ENCODE measurements around the gene SEC24D.
A peak's percentile ranks its signal among the peaks of the same experiment; 100 is the strongest.

The SEC24D gene

DNA sequence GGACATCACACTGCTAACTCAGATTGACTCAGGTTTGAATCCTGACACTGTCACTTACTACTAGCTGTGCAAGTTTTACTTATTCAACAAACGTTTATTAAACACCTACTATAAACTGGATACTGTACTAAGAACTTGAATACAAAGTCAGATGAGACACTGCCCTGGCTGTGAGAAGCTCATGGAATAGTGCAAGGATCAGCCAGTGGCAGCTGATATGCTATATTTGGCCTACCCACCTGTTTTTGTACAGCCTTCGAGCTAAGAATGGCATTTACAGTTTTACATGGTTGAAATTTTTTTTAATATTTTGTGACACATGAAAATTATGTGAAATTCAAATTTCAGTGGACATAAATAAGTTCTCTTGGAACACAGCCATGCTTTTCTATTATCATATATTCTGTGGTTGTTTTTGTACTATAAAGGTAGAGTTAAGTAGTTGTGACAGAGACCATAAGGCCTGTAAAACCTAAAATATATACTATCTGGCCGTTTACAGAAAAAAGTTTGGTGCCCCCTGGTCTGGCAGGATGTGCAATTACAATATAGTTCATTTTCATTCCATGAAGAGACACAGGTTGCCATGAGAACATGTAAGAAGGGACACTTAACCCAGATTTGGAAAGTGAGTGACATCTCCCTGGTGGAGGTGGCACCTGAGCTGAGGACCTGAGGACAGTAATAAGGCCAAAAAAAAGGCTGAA lies 3.4 kb upstream of the SEC24D start:
- Histone ChIP-seq H3K36me3 (ENCODE audit: control insufficient read depth, insufficient read depth, low read length) (no peaks in the 10 kb centered on the region), H3K27me3 (replicated peaks; ENCODE audit: control insufficient read depth, insufficient read depth, low read length) (no peaks in the 10 kb centered on the region), H3K4me3 (replicated peaks; ENCODE audit: low read depth, low read length) (no peak overlapping the region)
- no peak for DNase-seq (ENCODE audit: extremely low read depth, insufficient read length)
- no peak for TF ChIP-seq CTCF (IDR thresholded peaks at IDR 0.05; ENCODE audit: insufficient read depth, low read length, poor library complexity, severe bottlenecking)

DNA sequence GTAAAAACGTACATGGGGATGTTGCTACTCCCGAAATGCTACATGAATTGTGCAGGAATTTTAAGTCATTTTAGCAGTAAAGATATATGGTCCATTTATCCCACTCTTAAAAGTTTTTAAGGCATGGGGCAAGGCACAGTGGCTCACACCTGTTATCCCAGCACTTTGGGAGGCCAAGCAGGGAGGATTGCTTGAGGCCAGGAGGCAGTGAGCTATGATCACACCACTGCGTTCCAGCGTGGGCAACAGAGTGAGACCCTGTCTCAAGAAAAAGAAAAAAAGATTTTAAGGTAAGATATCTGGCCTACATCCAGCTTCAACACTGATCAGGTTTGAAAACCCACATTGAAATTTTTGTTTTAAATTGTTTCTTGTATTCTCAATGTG lies 1.2 kb upstream of the SEC24D start:
- no peak for TF ChIP-seq CTCF (IDR thresholded peaks at IDR 0.05; ENCODE audit: insufficient read depth, low read length, poor library complexity, severe bottlenecking)
- H3K4me3 ChIP-seq (replicated peaks; ENCODE audit: low read depth, low read length): no peak overlapping the region
- no peaks in the 10 kb centered on the region for H3K27me3 ChIP-seq (replicated peaks; ENCODE audit: control insufficient read depth, insufficient read depth, low read length)
- no peak for DNase-seq (ENCODE audit: extremely low read depth, insufficient read length)
- H3K36me3 ChIP-seq (ENCODE audit: control insufficient read depth, insufficient read depth, low read length): peaks cover 5% of the 10 kb centered on the region

DNA sequence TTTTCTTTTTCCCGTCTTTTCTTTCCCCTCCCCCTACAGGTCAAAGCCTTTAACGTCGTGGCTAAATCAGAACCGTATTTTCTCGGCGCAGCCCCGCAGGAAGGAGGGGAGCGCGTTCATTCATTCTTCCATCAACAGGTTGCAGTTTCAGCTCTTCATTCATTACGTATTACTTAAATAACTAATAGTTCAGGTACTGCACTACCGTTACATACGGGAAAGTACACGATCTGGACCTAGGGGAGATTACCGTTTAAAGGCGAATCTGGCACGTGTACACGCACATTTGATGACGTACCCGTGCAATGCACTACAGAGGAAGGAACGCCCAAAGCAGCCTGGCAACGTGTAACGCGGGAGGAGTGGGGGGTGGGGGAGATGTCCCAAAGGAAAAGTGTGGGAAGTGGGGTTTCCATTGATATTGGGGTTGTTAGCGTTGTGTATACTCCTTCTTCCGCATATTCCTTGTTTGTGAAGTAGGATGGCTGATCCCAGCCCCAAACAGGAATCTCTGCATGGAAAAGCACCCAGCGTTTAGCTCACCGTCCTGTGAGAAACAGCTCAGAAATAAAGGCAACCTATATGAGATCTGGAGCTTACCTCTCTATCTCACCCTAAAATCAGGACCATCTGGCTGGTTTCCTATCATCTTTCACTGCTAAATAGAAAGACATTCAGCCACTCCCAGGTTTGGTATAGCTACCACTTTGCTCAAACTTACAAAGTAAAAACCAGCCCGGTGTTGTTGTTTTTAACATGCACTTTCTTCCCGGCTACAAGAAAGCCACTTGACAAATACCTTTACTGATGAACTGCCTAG lies 585 bp upstream of the SEC24D start:
- Histone ChIP-seq H3K4me3 (replicated peaks; ENCODE audit: low read depth, low read length) (peak overlapping the region; percentile 88), H3K36me3 (ENCODE audit: control insufficient read depth, insufficient read depth, low read length) (peaks cover 6% of the 10 kb centered on the region), H3K27me3 (replicated peaks; ENCODE audit: control insufficient read depth, insufficient read depth, low read length) (no peaks in the 10 kb centered on the region)
- no peak for TF ChIP-seq CTCF (IDR thresholded peaks at IDR 0.05; ENCODE audit: insufficient read depth, low read length, poor library complexity, severe bottlenecking)
- no peak for DNase-seq (ENCODE audit: extremely low read depth, insufficient read length)

DNA sequence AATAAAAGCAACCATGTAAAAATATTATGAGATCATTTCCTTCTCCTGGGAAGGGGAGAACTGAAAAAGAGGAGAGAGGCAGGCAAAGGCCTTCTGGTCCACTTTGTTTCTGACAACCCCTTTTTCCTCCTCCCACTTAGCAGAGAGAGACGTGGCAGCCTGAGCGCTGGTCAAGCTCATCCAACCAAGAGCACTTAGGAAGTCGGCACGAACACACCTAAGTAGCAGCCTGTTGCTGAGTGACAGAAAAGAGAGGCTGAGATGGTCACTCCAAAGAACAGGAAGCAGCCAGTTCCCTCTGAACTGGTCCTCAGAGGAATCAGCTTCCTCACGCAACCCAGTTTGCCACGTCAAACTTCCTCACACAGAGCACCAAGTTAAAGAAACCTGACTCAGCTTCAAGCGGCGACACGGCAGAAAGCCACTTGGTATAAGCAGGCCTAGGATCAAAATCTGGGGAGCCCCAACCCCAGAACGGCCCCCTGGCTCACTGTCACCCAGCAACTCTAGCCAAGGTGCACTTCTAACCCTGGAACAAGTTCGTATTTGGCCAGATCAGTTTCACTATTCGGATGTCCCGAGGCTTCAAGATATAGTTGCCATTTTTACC lies 861 bp downstream of the SEC24D start:
- Histone ChIP-seq H3K4me3 (replicated peaks; ENCODE audit: low read depth, low read length) (peak overlapping the region; percentile 88), H3K36me3 (ENCODE audit: control insufficient read depth, insufficient read depth, low read length) (peaks cover 9% of the 10 kb centered on the region), H3K27me3 (replicated peaks; ENCODE audit: control insufficient read depth, insufficient read depth, low read length) (no peaks in the 10 kb centered on the region)
- no peak for TF ChIP-seq CTCF (IDR thresholded peaks at IDR 0.05; ENCODE audit: insufficient read depth, low read length, poor library complexity, severe bottlenecking)
- DNase-seq (ENCODE audit: extremely low read depth, insufficient read length): peak; percentile 60

GRCh38 chr4:118834070-118834469 lies 1.9 kb downstream of the SEC24D start:
- TF ChIP-seq CTCF (IDR thresholded peaks at IDR 0.05; ENCODE audit: insufficient read depth, low read length, poor library complexity, severe bottlenecking): no peak
- Histone ChIP-seq H3K4me3 (replicated peaks; ENCODE audit: low read depth, low read length) (peak overlapping the region; percentile 88), H3K36me3 (ENCODE audit: control insufficient read depth, insufficient read depth, low read length) (peaks cover 13% of the 10 kb centered on the region), H3K27me3 (replicated peaks; ENCODE audit: control insufficient read depth, insufficient read depth, low read length) (no peaks in the 10 kb centered on the region)
- DNase-seq (ENCODE audit: extremely low read depth, insufficient read length): no peak

All from GM06990 (cell line).